Measurements from ENCODE around the gene CPLX4. TPM values are rescaled to one million over a fixed set of nuclear protein-coding genes. Genes with fewer than 3 reads are reported as not detected.
A peak's percentile ranks its signal among the peaks of the same experiment; 100 is the strongest.

The CPLX4 gene
- total and polyA plus RNA-seq, 2 of the 8 experiments (the other 6 are each of a cell fraction or from before 2014, with no cell fraction given), result not detected

- peaks cover 15 to 20% of the 10 kb centered on the region in 2 experiments for H4K20me1 ChIP-seq (replicated peaks in 1 of 2; ENCODE audit: control insufficient read depth in 1 of 2, insufficient read depth in 2 of 2, low read length in 2 of 2)
- H3K27me3 ChIP-seq (replicated peaks in 1 of 4; ENCODE audit: control insufficient read depth in 3 of 4, extremely low read depth in 1 of 4, insufficient read depth in 3 of 4, low read length in 3 of 4), result peaks cover 88 to 98% (median 93%) of the 10 kb centered on the region in 4 experiments
- no peak overlapping the region for H4K91ac ChIP-seq (replicated peaks; ENCODE audit: insufficient read length, low read length)
- no peaks in the 10 kb centered on the region for H3K9me3 ChIP-seq (ENCODE audit: insufficient read depth in 2 of 2, low read depth in 1 of 2, low read length in 1 of 2)
- no peak overlapping the region for H4K5ac ChIP-seq (ENCODE audit: insufficient read length, low read depth, low read length)
- H2AFZ ChIP-seq (ENCODE audit: low read length), result no peak overlapping the region
- FAIRE-seq (no peak), DNase-seq (ENCODE audit: low read depth in 1 of 2, low spot score in 2 of 2) (no peak)
- peaks cover 0 to 40% (median 22%) of the 10 kb centered on the region in 4 experiments; a peak in 6 of 7 replicates for H3K4me1 ChIP-seq (replicated peaks in 1 of 4; ENCODE audit: control insufficient read depth in 3 of 4, insufficient read depth in 4 of 4, low read length in 3 of 4)
- ChIA-PET CTCF (ENCODE audit: partially characterized antibody) (interaction anchor here (0.7 to 15.5 kb wide), 17 partner anchors 8 to 199 kb away, joined by 3 to 129 read pairs (median 6); partner anchors contain the start of genes CPLX4 and GRP), POLR2A (ENCODE audit: partially characterized antibody) (interaction anchor here (0.5 to 1.6 kb wide), 3 partner anchors 16 to 1835 kb away, joined by 3 read pairs; partner anchors contain the start of gene GRP)
- H3K4ac ChIP-seq (replicated peaks; ENCODE audit: insufficient read length, low read depth, low read length), result no peak overlapping the region
- H3K18ac ChIP-seq (ENCODE audit: extremely low read depth, low read length), result no peak overlapping the region; the same call in 1 of the 2 replicates
- no peak overlapping the region for H4K8ac ChIP-seq (ENCODE audit: extremely low read depth, insufficient read depth, low read length)
- no peak overlapping the region for H3K23ac ChIP-seq (ENCODE audit: insufficient read length)
- no peaks in the 10 kb centered on the region for H3K79me2 ChIP-seq (ENCODE audit: control insufficient read depth in 1 of 2, insufficient read depth in 2 of 2, low read length in 2 of 2)
- H3K56ac ChIP-seq (replicated peaks; ENCODE audit: insufficient read length, low read depth, low read length), result no peak overlapping the region
- H2BK12ac ChIP-seq (ENCODE audit: low read depth, low read length), result no peak overlapping the region
- peak overlapping the region; percentile 51 to 67 (median 61) for H3K4me3 ChIP-seq (ENCODE audit: extremely low read depth in 1 of 4, insufficient read depth in 2 of 4, low read depth in 3 of 4, low read length in 4 of 4)
- no peak overlapping the region for H3K27ac ChIP-seq (ENCODE audit: low read depth, low read length)
- H3K9ac ChIP-seq (replicated peaks in 1 of 4; ENCODE audit: extremely low read depth in 1 of 4, low read depth in 3 of 4, low read length in 3 of 4), result no peak overlapping the region
- H3K79me1 ChIP-seq (ENCODE audit: low read depth, low read length), result no peaks in the 10 kb centered on the region
- H3K14ac ChIP-seq (ENCODE audit: insufficient read length), result no peak overlapping the region
- no peak overlapping the region for H2BK15ac ChIP-seq (ENCODE audit: low read length)
- H2BK20ac ChIP-seq (ENCODE audit: low read length), result no peak overlapping the region
- 6% methylated on average over 16 of the region's 17 CpGs; no CpG with 5 or more reads in 1 of the 2 experiments for WGBS, 2 experiments (ENCODE audit: extremely low coverage in 1 of 2, insufficient coverage in 1 of 2, insufficient read length in 1 of 2, insufficient replicate concordance in 2 of 2, low coverage in 1 of 2, low lambda C conversion rate in 2 of 2, missing lambda C conversion rate in 1 of 2)
- H3K23me2 ChIP-seq (ENCODE audit: low read depth, low read length), result peaks cover 22% of the 10 kb centered on the region; the same call in 1 of the 2 replicates
- H3K36me3 ChIP-seq (ENCODE audit: control insufficient read depth in 2 of 4, insufficient read depth in 4 of 4, low read length in 3 of 4), result no peaks in the 10 kb centered on the region; a peak in 1 of 8 replicates
- no peak overlapping the region for H2BK5ac ChIP-seq (ENCODE audit: low read depth, low read length)
- no peak overlapping the region for H2AK5ac ChIP-seq (ENCODE audit: low read depth, low read length)
- H3K4me2 ChIP-seq (ENCODE audit: insufficient read depth in 1 of 2, low read depth in 2 of 2, low read length in 2 of 2), result peak overlapping the region; percentile 82 to 83
- H2BK120ac ChIP-seq (replicated peaks; ENCODE audit: low read depth, low read length), result no peak overlapping the region
- no peak for TF ChIP-seq SIX5 (IDR thresholded peaks at IDR 0.05; ENCODE audit: low read depth, low read length)
- TF ChIP-seq E2F6 (IDR thresholded peaks at IDR 0.05), result peak; percentile 11; the same call in 1 of the 2 replicates
- peak; percentile 19; the same call in 1 of the 2 replicates for TF ChIP-seq EGR1 (IDR thresholded peaks at IDR 0.05; ENCODE audit: borderline replicate concordance, low read depth, low read length)
Observed at GRCh38 chr18:59269563-59270119, 48.8 kb downstream of the CPLX4 start.

Measured in H1 (cell line).